T-helper 2 cell (primary cell): ENCODE data around the gene CWF19L2.

Experiments
- DNase-seq, 5 experiments: peaks; one replicate each; pipeline versions ENCODE4 v3.0.0 to v3.0.0-alpha.2; 2012 to 2022

Gene CWF19L2

GRCh38 chr11:107293677-107294344 lies 163.8 kb downstream of the CWF19L2 start:
- no peak for DNase-seq

- DNase-seq: no peak
Measured at GRCh38 chr11:107282195-107282594, 175.4 kb downstream of the CWF19L2 start.
